Mucosa of gallbladder (tissue), 1 donor: ENCODE data around the gene XYLT1. TPM values are rescaled to one million over a fixed set of nuclear protein-coding genes. Genes with fewer than 3 reads are reported as not detected.
A peak's percentile ranks its signal among the peaks of the same experiment; 100 is the strongest.

Experiments used
- DNase-seq: peaks from one replicate; pipeline ENCODE4 v3.0.0-alpha.2; 2020; ENCODE audit warnings: low spot score
- total RNA-seq: library from RNA; stranded (reverse); gene quantifications from one replicate; pipeline ENCODE4 v1.2.1, GENCODE V29; 2021
- donor health status: DM: no; HTN: no; CAD: no.

Gene XYLT1
- total RNA-seq, 1 donor from 2014 or later: 8.6 TPM

- DNase-seq: peak; percentile 58
Measured at GRCh38 chr16:17397499-17397891, 73.3 kb downstream of the XYLT1 start.

- DNase-seq: peak; percentile 77
Measured at GRCh38 chr16:17396762-17397498, 73.8 kb downstream of the XYLT1 start.

GRCh38 chr16:17395849-17396480, 74.8 kb downstream of the XYLT1 start:
- DNase-seq: peak; percentile 34

GRCh38 chr16:17392857-17393692, 77.7 kb downstream of the XYLT1 start:
- DNase-seq: no peak

- no peak for DNase-seq
Measured at GRCh38 chr16:17392127-17392856, 78.5 kb downstream of the XYLT1 start.

- no peak for DNase-seq
Measured at GRCh38 chr16:17391715-17392114, 79.0 kb downstream of the XYLT1 start.

GRCh38 chr16:17389384-17389783, 81.4 kb downstream of the XYLT1 start:
- DNase-seq: no peak

- no peak for DNase-seq
Measured at GRCh38 chr16:17387256-17387655, 83.5 kb downstream of the XYLT1 start.

- no peak for DNase-seq
Measured at GRCh38 chr16:17386229-17386628, 84.5 kb downstream of the XYLT1 start.

GRCh38 chr16:17384471-17384870, 86.3 kb downstream of the XYLT1 start:
- no peak for DNase-seq

GRCh38 chr16:17382949-17383863, 87.6 kb downstream of the XYLT1 start:
- DNase-seq: no peak

- DNase-seq: no peak
Measured at GRCh38 chr16:17382514-17382913, 88.2 kb downstream of the XYLT1 start.

GRCh38 chr16:17381784-17382183, 89.0 kb downstream of the XYLT1 start:
- no peak for DNase-seq

GRCh38 chr16:17380613-17381012, 90.1 kb downstream of the XYLT1 start:
- no peak for DNase-seq

- no peak for DNase-seq
Measured at GRCh38 chr16:17379121-17379571, 91.6 kb downstream of the XYLT1 start.

- no peak for DNase-seq
Measured at GRCh38 chr16:17377360-17378324, 93.1 kb downstream of the XYLT1 start.

GRCh38 chr16:17375461-17376304, 95.1 kb downstream of the XYLT1 start:
- no peak for DNase-seq

- DNase-seq: no peak
Measured at GRCh38 chr16:17374668-17375255, 96.0 kb downstream of the XYLT1 start.
